Heart left ventricle (tissue), 13 donors: ENCODE measurements around the gene MDC1.

Source experiments
- POLR2A ChIP-seq, 2 donors: fragments of 450-650 bp; IDR thresholded peaks; one replicate each; pipeline ENCODE4 v1.6.1; 2017; ENCODE audit warnings: antibody characterized with exemption in 2 of 2, mild to moderate bottlenecking in 2 of 2, moderate library complexity in 2 of 2
- TF ChIP-seq, protein P1 (sequence below), 12 donors: fragments of 200-600 bp; sonication (generic) in 4 of 12; IDR thresholded peaks; one replicate each; pipeline versions ENCODE4 v1.5.0 to v1.8.0; 2018 to 2022; ENCODE audit warnings: antibody characterized with exemption in 12 of 12, mild to moderate bottlenecking in 5 of 12
- donor health status: ischemic (EF 13 %, LVEDD 7.1; RV severe dilation, severe dysfunction).
- donor health status: DM: no; HTN: yes; CAD: no.
- donor health status: DM: no; HTN: no; CAD: no.
- donor health status: ischemic (EF 25% LVEDD 6.9; RV normal size, moderate dysfunction).
- donor health status: ischemic (EF 25% LVEDD 5.7; RV mildly dilated, moderate dysfunction).
- donor health status: ischemic (EF 35%, LVEDD 5.7; RV mildly dilated, moderate dysfunction).
- donor health status: nonischemic (EF 11% LVEDD 7.7; RV severe dilation, severe dysfunction).
- donor health status: DM: yes; HTN: yes; CAD: no.
- donor health status: PGD.
- donor health status: ischemic (EF 29% LVEDD 5.4; RV normal size, mild dysfunction).
- donor health status: nonischemic (EF 23%, LVEDD 6.1; RV moderate dilation, normal function).

- TF ChIP-seq, protein P1, sequence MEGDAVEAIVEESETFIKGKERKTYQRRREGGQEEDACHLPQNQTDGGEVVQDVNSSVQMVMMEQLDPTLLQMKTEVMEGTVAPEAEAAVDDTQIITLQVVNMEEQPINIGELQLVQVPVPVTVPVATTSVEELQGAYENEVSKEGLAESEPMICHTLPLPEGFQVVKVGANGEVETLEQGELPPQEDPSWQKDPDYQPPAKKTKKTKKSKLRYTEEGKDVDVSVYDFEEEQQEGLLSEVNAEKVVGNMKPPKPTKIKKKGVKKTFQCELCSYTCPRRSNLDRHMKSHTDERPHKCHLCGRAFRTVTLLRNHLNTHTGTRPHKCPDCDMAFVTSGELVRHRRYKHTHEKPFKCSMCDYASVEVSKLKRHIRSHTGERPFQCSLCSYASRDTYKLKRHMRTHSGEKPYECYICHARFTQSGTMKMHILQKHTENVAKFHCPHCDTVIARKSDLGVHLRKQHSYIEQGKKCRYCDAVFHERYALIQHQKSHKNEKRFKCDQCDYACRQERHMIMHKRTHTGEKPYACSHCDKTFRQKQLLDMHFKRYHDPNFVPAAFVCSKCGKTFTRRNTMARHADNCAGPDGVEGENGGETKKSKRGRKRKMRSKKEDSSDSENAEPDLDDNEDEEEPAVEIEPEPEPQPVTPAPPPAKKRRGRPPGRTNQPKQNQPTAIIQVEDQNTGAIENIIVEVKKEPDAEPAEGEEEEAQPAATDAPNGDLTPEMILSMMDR (IDR thresholded peaks at IDR 0.05), result no peak
- TF ChIP-seq POLR2A (IDR thresholded peaks at IDR 0.05), result no peak
Measured at GRCh38 chr6:30748851-30749540, 31.9 kb upstream of the MDC1 start.
